Measurements from ENCODE around the gene IL18.

DNA sequence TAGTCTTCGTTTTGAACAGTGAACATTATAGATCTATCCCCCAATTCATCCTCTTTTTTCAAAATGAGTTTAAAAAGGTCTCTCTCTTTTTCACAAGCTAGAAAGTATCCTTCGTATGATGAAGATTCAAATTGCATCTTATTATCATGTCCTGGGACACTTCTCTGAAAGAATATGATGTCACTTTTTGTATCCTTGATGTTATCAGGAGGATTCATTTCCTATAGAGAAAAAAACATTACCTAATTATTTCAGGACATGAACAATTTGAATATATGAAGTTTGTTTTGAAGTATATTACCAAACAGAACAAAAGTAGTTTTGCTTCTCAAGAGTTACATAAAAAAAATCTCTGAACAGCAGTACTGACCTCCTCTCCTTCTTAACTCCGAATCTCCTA, 20.3 kb downstream of the IL18 start:
- TF ChIP-seq EP300 (IDR thresholded peaks at IDR 0.05) (no peak), POLR2AphosphoS5 (IDR thresholded peaks at IDR 0.05) (no peak), POLR2A (IDR thresholded peaks at IDR 0.05) (no peak)
- TF ChIP-seq, protein P1, sequence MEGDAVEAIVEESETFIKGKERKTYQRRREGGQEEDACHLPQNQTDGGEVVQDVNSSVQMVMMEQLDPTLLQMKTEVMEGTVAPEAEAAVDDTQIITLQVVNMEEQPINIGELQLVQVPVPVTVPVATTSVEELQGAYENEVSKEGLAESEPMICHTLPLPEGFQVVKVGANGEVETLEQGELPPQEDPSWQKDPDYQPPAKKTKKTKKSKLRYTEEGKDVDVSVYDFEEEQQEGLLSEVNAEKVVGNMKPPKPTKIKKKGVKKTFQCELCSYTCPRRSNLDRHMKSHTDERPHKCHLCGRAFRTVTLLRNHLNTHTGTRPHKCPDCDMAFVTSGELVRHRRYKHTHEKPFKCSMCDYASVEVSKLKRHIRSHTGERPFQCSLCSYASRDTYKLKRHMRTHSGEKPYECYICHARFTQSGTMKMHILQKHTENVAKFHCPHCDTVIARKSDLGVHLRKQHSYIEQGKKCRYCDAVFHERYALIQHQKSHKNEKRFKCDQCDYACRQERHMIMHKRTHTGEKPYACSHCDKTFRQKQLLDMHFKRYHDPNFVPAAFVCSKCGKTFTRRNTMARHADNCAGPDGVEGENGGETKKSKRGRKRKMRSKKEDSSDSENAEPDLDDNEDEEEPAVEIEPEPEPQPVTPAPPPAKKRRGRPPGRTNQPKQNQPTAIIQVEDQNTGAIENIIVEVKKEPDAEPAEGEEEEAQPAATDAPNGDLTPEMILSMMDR (IDR thresholded peaks at IDR 0.05) = no peak

Measured in stomach (tissue), 4 donors.